ENCODE results near the gene TPSAB1.

Gene TPSAB1

GRCh38 chr16:1221628-1222552 lies 18.6 kb upstream of the TPSAB1 start:
- no peaks in the 10 kb centered on the region for H3K27me3 ChIP-seq (ENCODE audit: insufficient read depth, poor library complexity, severe bottlenecking)
- no peak overlapping the region for H3K27ac ChIP-seq (ENCODE audit: poor library complexity, severe bottlenecking)
- no peak overlapping the region for H3K4me3 ChIP-seq (ENCODE audit: severe bottlenecking)
- H3K9me3 ChIP-seq (ENCODE audit: severe bottlenecking): no peaks in the 10 kb centered on the region
- H3K36me3 ChIP-seq (ENCODE audit: low read depth): no peaks in the 10 kb centered on the region
- ATAC-seq (ENCODE audit: low read depth) (no peak), DNase-seq (ENCODE audit: low spot score) (no peak)
- no peaks in the 10 kb centered on the region for H3K4me1 ChIP-seq (ENCODE audit: insufficient read depth, poor library complexity, severe bottlenecking)
- TF ChIP-seq CTCF (IDR thresholded peaks at IDR 0.05; ENCODE audit: poor library complexity, severe bottlenecking): no peak

GRCh38 chr16:1222553-1223354 lies 17.8 kb upstream of the TPSAB1 start:
- Histone ChIP-seq H3K27ac (ENCODE audit: poor library complexity, severe bottlenecking) (no peak overlapping the region), H3K27me3 (ENCODE audit: insufficient read depth, poor library complexity, severe bottlenecking) (no peaks in the 10 kb centered on the region), H3K4me1 (ENCODE audit: insufficient read depth, poor library complexity, severe bottlenecking) (no peaks in the 10 kb centered on the region), H3K36me3 (ENCODE audit: low read depth) (no peaks in the 10 kb centered on the region), H3K4me3 (ENCODE audit: severe bottlenecking) (no peak overlapping the region), H3K9me3 (ENCODE audit: severe bottlenecking) (no peaks in the 10 kb centered on the region)
- no peak for ATAC-seq (ENCODE audit: low read depth)
- no peak for TF ChIP-seq CTCF (IDR thresholded peaks at IDR 0.05; ENCODE audit: poor library complexity, severe bottlenecking)
- no peak for DNase-seq (ENCODE audit: low spot score)

- Histone ChIP-seq H3K27ac (ENCODE audit: poor library complexity, severe bottlenecking) (no peak overlapping the region), H3K9me3 (ENCODE audit: severe bottlenecking) (no peaks in the 10 kb centered on the region), H3K4me1 (ENCODE audit: insufficient read depth, poor library complexity, severe bottlenecking) (no peaks in the 10 kb centered on the region), H3K4me3 (ENCODE audit: severe bottlenecking) (no peak overlapping the region), H3K27me3 (ENCODE audit: insufficient read depth, poor library complexity, severe bottlenecking) (no peaks in the 10 kb centered on the region), H3K36me3 (ENCODE audit: low read depth) (no peaks in the 10 kb centered on the region)
- no peak for DNase-seq (ENCODE audit: low spot score)
- ATAC-seq (ENCODE audit: low read depth): no peak
- TF ChIP-seq CTCF (IDR thresholded peaks at IDR 0.05; ENCODE audit: poor library complexity, severe bottlenecking): no peak
Observed at GRCh38 chr16:1223355-1224214, 16.9 kb upstream of the TPSAB1 start.

- Histone ChIP-seq H3K27me3 (ENCODE audit: insufficient read depth, poor library complexity, severe bottlenecking) (no peaks in the 10 kb centered on the region), H3K27ac (ENCODE audit: poor library complexity, severe bottlenecking) (no peak overlapping the region), H3K9me3 (ENCODE audit: severe bottlenecking) (no peaks in the 10 kb centered on the region), H3K36me3 (ENCODE audit: low read depth) (no peaks in the 10 kb centered on the region), H3K4me3 (ENCODE audit: severe bottlenecking) (no peak overlapping the region), H3K4me1 (ENCODE audit: insufficient read depth, poor library complexity, severe bottlenecking) (no peaks in the 10 kb centered on the region)
- DNase-seq (ENCODE audit: low spot score): no peak
- no peak for TF ChIP-seq CTCF (IDR thresholded peaks at IDR 0.05; ENCODE audit: poor library complexity, severe bottlenecking)
- ATAC-seq (ENCODE audit: low read depth): no peak
Observed at GRCh38 chr16:1224558-1224957, 15.9 kb upstream of the TPSAB1 start.
